Endodermal cell (in vitro differentiated cells): ENCODE measurements around the gene TTLL11. TPM values are rescaled to one million over a fixed set of nuclear protein-coding genes. Genes with fewer than 3 reads are reported as not detected.

Experiments
- DNase-seq: peaks from one replicate; pipeline ENCODE4 v3.0.0-alpha.2; 2017
- H3K27ac ChIP-seq: 2 replicates; pipeline ENCODE4 v1.5.1; 2013; ENCODE audit warnings: mild to moderate bottlenecking, low read depth, low read length, moderate library complexity
- H3K27me3 ChIP-seq: 2 replicates; pipeline ENCODE4 v1.6.1; 2013; ENCODE audit warnings: mild to moderate bottlenecking, low read length, moderate library complexity; ENCODE audit not compliant: insufficient read depth, control insufficient read depth, poor library complexity, severe bottlenecking
- H3K36me3 ChIP-seq: 2 replicates; pipeline ENCODE4 v1.7.0; 2013; ENCODE audit warnings: mild to moderate bottlenecking, low read length, moderate library complexity; ENCODE audit not compliant: control insufficient read depth, insufficient read depth
- H3K4me1 ChIP-seq: one replicate; pipeline ENCODE4 v1.7.0; 2013; ENCODE audit warnings: low read length; ENCODE audit not compliant: control insufficient read depth, insufficient read depth
- H3K4me3 ChIP-seq: 2 replicates; pipeline ENCODE4 v1.5.1; 2013; ENCODE audit warnings: mild to moderate bottlenecking, low read length, moderate library complexity
- H3K9ac ChIP-seq: 2 replicates; pipeline ENCODE4 v1.6.1; 2013; ENCODE audit warnings: mild to moderate bottlenecking, low read length, moderate library complexity; ENCODE audit not compliant: poor library complexity, severe bottlenecking; ENCODE audit errors: extremely low read depth
- H3K9me3 ChIP-seq: 2 replicates; pipeline ENCODE4 v1.6.1; 2013; ENCODE audit warnings: mild to moderate bottlenecking, low read length, moderate library complexity; ENCODE audit not compliant: control insufficient read depth
- H3K27ac Mint-ChIP-seq: 2 replicates; pipeline ENCODE4 v1.8.0; 2020; ENCODE audit warnings: mixed read lengths
- H3K27me3 Mint-ChIP-seq: 2 replicates; pipeline ENCODE4 v1.8.0; 2021; ENCODE audit warnings: mild to moderate bottlenecking, mixed read lengths; ENCODE audit not compliant: insufficient read depth
- H3K36me3 Mint-ChIP-seq: 2 replicates; pipeline ENCODE4 v1.8.0; 2020; ENCODE audit warnings: low read depth, mixed read lengths
- H3K4me1 Mint-ChIP-seq: 2 replicates; pipeline ENCODE4 v1.8.0; 2020; ENCODE audit warnings: mixed read lengths
- H3K4me3 Mint-ChIP-seq: 2 replicates; pipeline ENCODE4 v1.8.0; 2020; ENCODE audit warnings: mild to moderate bottlenecking, moderate library complexity, mixed read lengths
- H3K9me3 Mint-ChIP-seq: 2 replicates; pipeline ENCODE4 v1.8.0; 2020; ENCODE audit warnings: mild to moderate bottlenecking, mixed read lengths
- WGBS, 2 experiments: methylation state at CpG; one replicate each; pipeline versions ENCODE4 v1.1.5 to v1.1.7; 2013; ENCODE audit warnings: missing lambda C conversion rate in 2 of 2, mixed read lengths in 1 of 2; ENCODE audit not compliant: insufficient coverage in 1 of 2, insufficient read length in 1 of 2; 5-methylcytosine and 5-hydroxymethylcytosine counted together
- total RNA-seq, 2 donors: library from RNA; stranded (reverse); fragmentation: NEBNext Ultra II Directional in 1 of 2; extraction: Animal tissue kit (Norgen Biotek cat#: 25700) in 1 of 2; gene quantifications; 2 replicates in 1 of 2; 3 replicates in 1 of 2; pipeline ENCODE4 v1.2.1, GENCODE V29; 2021
- TF ChIP-seq, protein P1 (sequence below): fragments of 200-600 bp; sonication (generic); conservative IDR thresholded peaks from 2 replicates; pipeline ENCODE4 v1.5.0; 2021; ENCODE audit warnings: antibody characterized with exemption, mild to moderate bottlenecking

TTLL11 gene
- total RNA-seq, 2 donors from 2014 or later = 0.68 TPM; not detected in 1

GRCh38 chr9:121915304-121915625, 177.8 kb downstream of the TTLL11 start:
- Mint-ChIP-seq H3K4me1 (peaks cover 4% of the 10 kb centered on the region), H3K4me3 (no peak overlapping the region), H3K27ac (no peak overlapping the region), H3K36me3 (no peaks in the 10 kb centered on the region), H3K27me3 (peaks cover 12% of the 10 kb centered on the region), H3K9me3 (no peaks in the 10 kb centered on the region)
- no peak for DNase-seq
- no peaks in the 10 kb centered on the region for H3K36me3 ChIP-seq
- 98% methylated on average over 4 of the region's 4 CpGs for WGBS, 2 experiments
- no peak overlapping the region for H3K9ac ChIP-seq
- TF ChIP-seq, protein P1, sequence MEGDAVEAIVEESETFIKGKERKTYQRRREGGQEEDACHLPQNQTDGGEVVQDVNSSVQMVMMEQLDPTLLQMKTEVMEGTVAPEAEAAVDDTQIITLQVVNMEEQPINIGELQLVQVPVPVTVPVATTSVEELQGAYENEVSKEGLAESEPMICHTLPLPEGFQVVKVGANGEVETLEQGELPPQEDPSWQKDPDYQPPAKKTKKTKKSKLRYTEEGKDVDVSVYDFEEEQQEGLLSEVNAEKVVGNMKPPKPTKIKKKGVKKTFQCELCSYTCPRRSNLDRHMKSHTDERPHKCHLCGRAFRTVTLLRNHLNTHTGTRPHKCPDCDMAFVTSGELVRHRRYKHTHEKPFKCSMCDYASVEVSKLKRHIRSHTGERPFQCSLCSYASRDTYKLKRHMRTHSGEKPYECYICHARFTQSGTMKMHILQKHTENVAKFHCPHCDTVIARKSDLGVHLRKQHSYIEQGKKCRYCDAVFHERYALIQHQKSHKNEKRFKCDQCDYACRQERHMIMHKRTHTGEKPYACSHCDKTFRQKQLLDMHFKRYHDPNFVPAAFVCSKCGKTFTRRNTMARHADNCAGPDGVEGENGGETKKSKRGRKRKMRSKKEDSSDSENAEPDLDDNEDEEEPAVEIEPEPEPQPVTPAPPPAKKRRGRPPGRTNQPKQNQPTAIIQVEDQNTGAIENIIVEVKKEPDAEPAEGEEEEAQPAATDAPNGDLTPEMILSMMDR = no peak
- peaks cover under 1% of the 10 kb centered on the region for H3K27me3 ChIP-seq
- no peaks in the 10 kb centered on the region for H3K4me1 ChIP-seq
- H3K4me3 ChIP-seq = no peak overlapping the region
- no peaks in the 10 kb centered on the region for H3K9me3 ChIP-seq
- H3K27ac ChIP-seq = no peak overlapping the region

- no peaks in the 10 kb centered on the region for H3K4me1 ChIP-seq
- TF ChIP-seq, protein P1 = no peak
- H3K4me3 ChIP-seq = no peak overlapping the region
- WGBS, 2 experiments = 83 to 88% methylated on average over 3 to 10 of the region's 10 CpGs
- Mint-ChIP-seq H3K9me3 (no peaks in the 10 kb centered on the region), H3K36me3 (no peaks in the 10 kb centered on the region), H3K4me3 (no peak overlapping the region), H3K27me3 (peaks cover 17% of the 10 kb centered on the region), H3K4me1 (peaks cover 4% of the 10 kb centered on the region), H3K27ac (no peak overlapping the region)
- no peak overlapping the region for H3K27ac ChIP-seq
- no peaks in the 10 kb centered on the region for H3K36me3 ChIP-seq
- no peak overlapping the region for H3K9ac ChIP-seq
- H3K9me3 ChIP-seq = no peaks in the 10 kb centered on the region
- H3K27me3 ChIP-seq = peaks cover 5% of the 10 kb centered on the region
- no peak for DNase-seq
Measured at GRCh38 chr9:121914604-121915303, 178.4 kb downstream of the TTLL11 start.

- TF ChIP-seq, protein P1 = no peak
- H3K9me3 ChIP-seq = no peaks in the 10 kb centered on the region
- Mint-ChIP-seq H3K9me3 (no peaks in the 10 kb centered on the region), H3K4me1 (peaks cover 4% of the 10 kb centered on the region), H3K27ac (no peak overlapping the region), H3K36me3 (no peaks in the 10 kb centered on the region), H3K27me3 (peaks cover 23% of the 10 kb centered on the region), H3K4me3 (no peak overlapping the region)
- H3K9ac ChIP-seq = no peak overlapping the region
- DNase-seq = no peak
- H3K27me3 ChIP-seq = peaks cover 12% of the 10 kb centered on the region
- H3K27ac ChIP-seq = no peak overlapping the region
- no peak overlapping the region for H3K4me3 ChIP-seq
- no peaks in the 10 kb centered on the region for H3K36me3 ChIP-seq
- H3K4me1 ChIP-seq = no peaks in the 10 kb centered on the region
- WGBS, 2 experiments = 90 to 94% methylated on average over 6 of the region's 6 CpGs
Measured at GRCh38 chr9:121914017-121914595, 179.0 kb downstream of the TTLL11 start.
